ENCODE measurements around the gene LCE3E.
"Not testable (repeated sequence)": the region's sequence is repeated elsewhere in the genome, so short reads cannot be mapped to it uniquely, and the experiment has no call there.

LCE3E gene

GRCh38 chr1:152566681-152567080 lies at the start of gene LCE3E:
Gene LCE3E, minus strand, starts transcription at chr1:152566780. Its CDS starts 572 bp downstream, at chr1:152566208.
- no peak for DNase-seq (ENCODE audit: low read depth in 2 of 2)

GRCh38 chr1:152613511-152613910 lies 46.9 kb upstream of the LCE3E start, which contains the start of gene LCE3B:
Gene LCE3B, plus strand, starts transcription at chr1:152613811. Its CDS starts 0 bp downstream, at chr1:152613811.
- no peak for DNase-seq (ENCODE audit: low read depth in 2 of 2)

- no peak for DNase-seq (ENCODE audit: low read depth in 2 of 2)
These were observed 33.4 kb upstream of the LCE3E start, which contains the start of gene LCE3C for GRCh38 chr1:152599934-152600333. Gene LCE3C, plus strand, starts transcription at chr1:152600234. Its CDS starts 498 bp downstream, at chr1:152600732.

- no peak for DNase-seq (ENCODE audit: low read depth in 2 of 2)
These were observed 30.4 kb upstream of the LCE3E start for GRCh38 chr1:152596986-152597385.

- no peak for DNase-seq (ENCODE audit: low read depth in 2 of 2)
These were observed 19.0 kb upstream of the LCE3E start for GRCh38 chr1:152585586-152585985.

- no peak for DNase-seq (ENCODE audit: low read depth in 2 of 2)
These were observed 16.1 kb upstream of the LCE3E start for GRCh38 chr1:152582647-152583046.

- no peak for DNase-seq (ENCODE audit: low read depth in 2 of 2)
These were observed 13.9 kb upstream of the LCE3E start, which contains the start of gene LCE3D for GRCh38 chr1:152580433-152580832. Gene LCE3D, minus strand, starts transcription at chr1:152580516. Its CDS starts 580 bp downstream, at chr1:152579936.

GRCh38 chr1:152579526-152579925 lies 12.9 kb upstream of the LCE3E start:
- DNase-seq (ENCODE audit: low read depth in 2 of 2), result not testable (repeated sequence)

GRCh38 chr1:152577168-152577567 lies 10.6 kb upstream of the LCE3E start:
- DNase-seq (ENCODE audit: low read depth in 2 of 2), result no peak

- DNase-seq (ENCODE audit: low read depth in 2 of 2), result no peak
These were observed 905 bp downstream of the LCE3E start for GRCh38 chr1:152565535-152566215.

GRCh38 chr1:152565115-152565514 lies 1.5 kb downstream of the LCE3E start:
- DNase-seq (ENCODE audit: low read depth in 2 of 2), result no peak

- DNase-seq (ENCODE audit: low read depth in 2 of 2), result not testable (repeated sequence)
These were observed 18.2 kb downstream of the LCE3E start for GRCh38 chr1:152548358-152548757.

- no peak for DNase-seq (ENCODE audit: low read depth in 2 of 2)
These were observed 19.9 kb downstream of the LCE3E start for GRCh38 chr1:152546704-152547103.

GRCh38 chr1:152543820-152544219 lies 22.8 kb downstream of the LCE3E start:
- no peak for DNase-seq (ENCODE audit: low read depth in 2 of 2)

- no peak for DNase-seq (ENCODE audit: low read depth in 2 of 2)
These were observed 26.7 kb downstream of the LCE3E start for GRCh38 chr1:152539901-152540300.

GRCh38 chr1:152537496-152537895 lies 29.1 kb downstream of the LCE3E start:
- DNase-seq (ENCODE audit: low read depth in 2 of 2), result no peak

GRCh38 chr1:152535774-152536173 lies 30.8 kb downstream of the LCE3E start:
- no peak for DNase-seq (ENCODE audit: low read depth in 2 of 2)

GRCh38 chr1:152533327-152533938 lies 33.1 kb downstream of the LCE3E start:
- no peak for DNase-seq (ENCODE audit: low read depth in 2 of 2)

GRCh38 chr1:152525080-152525641 lies 41.4 kb downstream of the LCE3E start:
- DNase-seq (ENCODE audit: low read depth in 2 of 2), result no peak

GRCh38 chr1:152520561-152521090 lies 46.0 kb downstream of the LCE3E start:
- no peak for DNase-seq (ENCODE audit: low read depth in 2 of 2)

- DNase-seq (ENCODE audit: low read depth in 2 of 2), result no peak
These were observed 46.7 kb downstream of the LCE3E start for GRCh38 chr1:152519851-152520250.

- no peak for DNase-seq (ENCODE audit: low read depth in 2 of 2)
These were observed 49.3 kb downstream of the LCE3E start for GRCh38 chr1:152517237-152517811.
